B cell (primary cell): ENCODE results near the gene SEZ6L2. TPM values are rescaled to one million over a fixed set of nuclear protein-coding genes. Genes with fewer than 3 reads are reported as not detected.

ENCODE experiments used
- ATAC-seq: fragments of 200-7000 bp; cut with Tn5 transposase; one replicate; pipeline ENCODE4 v1.10.0; 2021; ENCODE audit warnings: low read depth, mild to moderate bottlenecking, moderate number of reproducible peaks, moderate library complexity
- CTCF ChIA-PET: fragments of 350-600 bp; sonication (Branson Sonifier 250); formaldehyde crosslinking; loops from one replicate; lab custom pipeline; 2021; ENCODE audit warnings: antibody characterized with exemption, inconsistent platforms; lab: Charles Lee
- POLR2A ChIA-PET: fragments of 350-600 bp; sonication (Branson Sonifier 250); formaldehyde crosslinking; loops from one replicate; lab custom pipeline; 2021; ENCODE audit warnings: antibody characterized with exemption; lab: Charles Lee
- DNase-seq: peaks from one replicate; pipeline ENCODE4 v3.0.0; 2013
- H2AFZ ChIP-seq: 2 replicates; pipeline ENCODE4 v1.6.1; 2012; ENCODE audit warnings: mild to moderate bottlenecking, low read depth, low read length; ENCODE audit not compliant: insufficient read depth, poor library complexity, severe bottlenecking
- H3K27ac ChIP-seq, 2 donors: 1 replicate in 1 of 2; 2 replicates in 1 of 2; pipeline ENCODE4 v1.5.1; 2012 to 2013; ENCODE audit warnings: low read length in 2 of 2, mild to moderate bottlenecking in 2 of 2, moderate library complexity in 1 of 2
- H3K27me3 ChIP-seq, 4 experiments: fragments of 200-600 bp in 1 of 4; sonication (generic) in 1 of 4; replicated peaks in 1 of 4; 1 replicate in 2 of 4; 2 replicates in 2 of 4; pipeline versions ENCODE4 v1.6.1 to v1.7.0; 2013 to 2016; ENCODE audit warnings: low read length in 3 of 4, mild to moderate bottlenecking in 2 of 4, mixed read lengths in 1 of 4, moderate library complexity in 1 of 4; ENCODE audit not compliant: insufficient read depth in 4 of 4, control insufficient read depth in 3 of 4; ENCODE audit errors: control extremely low read depth in 1 of 4
- H3K36me3 ChIP-seq, 2 experiments: replicated peaks in 1 of 2; 1 replicate in 1 of 2; 2 replicates in 1 of 2; pipeline versions ENCODE4 v1.6.1 to v1.7.1; 2013; ENCODE audit warnings: low read length in 1 of 2; ENCODE audit not compliant: insufficient read depth in 2 of 2, control insufficient read depth in 1 of 2; ENCODE audit errors: control extremely low read depth in 1 of 2, extremely low read depth in 1 of 2
- H3K4me1 ChIP-seq, 2 donors: fragments of 200-600 bp in 1 of 2; sonication (generic) in 1 of 2; 1 replicate in 1 of 2; 2 replicates in 1 of 2; pipeline versions ENCODE4 v1.5.1 to v1.6.1; 2013 to 2017; ENCODE audit warnings: low read length in 2 of 2; ENCODE audit not compliant: control insufficient read depth in 2 of 2, insufficient read depth in 2 of 2
- H3K4me2 ChIP-seq: replicated peaks from 2 replicates; pipeline ENCODE3; 2012; ENCODE audit warnings: mild to moderate bottlenecking, low read depth, low read length; ENCODE audit not compliant: poor library complexity, severe bottlenecking
- H3K4me3 ChIP-seq, 5 experiments: fragments of 200-600 bp in 1 of 5; sonication (generic) in 1 of 5; 1 replicate in 3 of 5; 2 replicates in 2 of 5; pipeline versions ENCODE4 v1.5.1 to v1.7.0; 2011 to 2016; ENCODE audit warnings: low read length in 4 of 5, mild to moderate bottlenecking in 4 of 5, low read depth in 2 of 5, control low read depth in 1 of 5, moderate library complexity in 1 of 5; ENCODE audit not compliant: insufficient read depth in 1 of 5; ENCODE audit errors: control extremely low read depth in 1 of 5, extremely low read depth in 1 of 5
- H3K79me2 ChIP-seq: fragments of 200-600 bp; sonication (generic); one replicate; pipeline ENCODE4 v1.6.0; 2016; ENCODE audit warnings: low read length; ENCODE audit not compliant: control insufficient read depth, insufficient read depth
- H3K9ac ChIP-seq: fragments of 200-600 bp; sonication (generic); 2 replicates; pipeline ENCODE4 v1.6.1; 2017; ENCODE audit warnings: mild to moderate bottlenecking, low read length, moderate library complexity
- H3K9me3 ChIP-seq, 3 donors: one replicate each; pipeline versions ENCODE4 v1.6.1 to v1.7.1; 2013; ENCODE audit warnings: low read length in 2 of 3; ENCODE audit not compliant: control insufficient read depth in 2 of 3, insufficient read depth in 1 of 3; ENCODE audit errors: control extremely low read depth in 1 of 3
- H4K20me1 ChIP-seq: 2 replicates; pipeline ENCODE4 v1.6.0; 2012; ENCODE audit warnings: mild to moderate bottlenecking, low read length; ENCODE audit not compliant: insufficient read depth, control insufficient read depth, poor library complexity, severe bottlenecking
- H3K27ac Mint-ChIP-seq: one replicate; pipeline ENCODE4 v1.8.0; 2021; ENCODE audit warnings: mixed read lengths
- H3K27me3 Mint-ChIP-seq: one replicate; pipeline ENCODE4 v1.8.0; 2021; ENCODE audit warnings: mixed read lengths
- H3K4me1 Mint-ChIP-seq: one replicate; pipeline ENCODE4 v1.8.0; 2021; ENCODE audit warnings: mixed read lengths
- H3K4me3 Mint-ChIP-seq: one replicate; pipeline ENCODE4 v1.8.0; 2021; ENCODE audit warnings: mixed read lengths
- H3K9me3 Mint-ChIP-seq: one replicate; pipeline ENCODE4 v1.8.0; 2022; ENCODE audit warnings: mixed read lengths; ENCODE audit not compliant: insufficient read depth
- EZH2 ChIP-seq: IDR thresholded peaks from 2 replicates; pipeline ENCODE4 v1.6.1; 2012; ENCODE audit warnings: borderline replicate concordance, low read depth, mild to moderate bottlenecking, moderate library complexity, low read length; ENCODE audit not compliant: insufficient read depth, poor library complexity, severe bottlenecking
- WGBS: methylation state at CpG from one replicate; pipeline ENCODE4 v1.1.5; 2013; ENCODE audit warnings: missing lambda C conversion rate; ENCODE audit not compliant: insufficient coverage; 5-methylcytosine and 5-hydroxymethylcytosine counted together
- intact Hi-C: fragments of 100-400 bp; cut with micrococcal nuclease; formaldehyde crosslinking; loops from one replicate; pipeline ENCODE4 v1.10.0; 2022
- polyA plus RNA-seq: library from polyadenylated mRNA; depleted of rRNA; stranded (reverse); fragments of >200 nt; gene quantifications from 2 replicates; pipeline ENCODE4 v1.2.3, GENCODE V29; 2012
- total RNA-seq, 2 donors: library from RNA; stranded (reverse); fragments of 120-200 nt in 1 of 2; gene quantifications; 1 replicate in 1 of 2; 2 replicates in 1 of 2; pipeline versions ENCODE4 v1.2.3 to v1.2.4, GENCODE V29; 2013 to 2022
- TF ChIP-seq, protein P1 (sequence below): fragments of 200-600 bp; IDR thresholded peaks from one replicate; pipeline ENCODE4 v1.8.0; 2022; ENCODE audit warnings: antibody characterized with exemption, mild to moderate bottlenecking

Gene SEZ6L2
- total and polyA plus RNA-seq, 2 donors (not counting 1 experiment from before 2014, with no cell fraction given), result 0.10 TPM; not detected in 1

DNA sequence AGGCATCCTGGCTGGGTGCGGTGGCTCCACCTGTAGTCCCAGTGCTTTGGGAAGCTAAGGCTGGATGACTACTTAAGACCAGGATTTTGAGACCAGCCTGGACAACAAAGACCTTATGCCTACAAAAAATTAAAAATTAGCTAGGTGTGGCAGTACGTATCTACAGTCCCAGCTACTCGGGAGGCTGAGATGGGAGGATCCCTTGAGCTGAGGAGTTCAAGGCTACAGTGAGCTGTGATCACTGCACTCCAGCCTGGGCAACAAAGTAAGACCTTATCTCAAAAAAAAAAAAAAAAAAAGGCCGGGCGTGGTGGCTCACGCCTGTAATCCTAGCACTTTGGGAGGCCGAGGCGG is 73.0 kb downstream of the SEZ6L2 start:
- peaks cover 0 to 15% of the 10 kb centered on the region in 2 experiments for H3K36me3 ChIP-seq
- H2AFZ ChIP-seq, result no peak overlapping the region
- ATAC-seq (no peak), DNase-seq (no peak)
- POLR2A ChIA-PET, result interaction anchor here (0.6 to 0.7 kb wide), 3 partner anchors 8 to 591 kb away, joined by 4 to 10 read pairs (median 10); no protein-coding TSS in a partner anchor
- peaks cover 95% of the 10 kb centered on the region for H3K79me2 ChIP-seq
- no peak overlapping the region for H3K4me3 Mint-ChIP-seq
- H3K9ac ChIP-seq, result no peak overlapping the region
- no peaks in the 10 kb centered on the region for H3K9me3 Mint-ChIP-seq
- no peaks in the 10 kb centered on the region for H3K27me3 ChIP-seq
- intact Hi-C loops, result no loop called here
- H3K27me3 Mint-ChIP-seq, result no peaks in the 10 kb centered on the region
- H3K27ac ChIP-seq, result no peak overlapping the region
- 100% methylated on average over 1 of the region's 8 CpGs for WGBS
- peaks cover 95% of the 10 kb centered on the region for H4K20me1 ChIP-seq
- H3K4me2 ChIP-seq, result no peak overlapping the region
- no peak overlapping the region for H3K27ac Mint-ChIP-seq
- no peaks in the 10 kb centered on the region for H3K9me3 ChIP-seq
- CTCF ChIA-PET, result interaction anchor here (0.6 to 1.1 kb wide), 2 partner anchors 22 to 178 kb away, joined by 3 to 4 read pairs; no protein-coding TSS in a partner anchor
- peaks cover 17% of the 10 kb centered on the region in 2 donors for H3K4me1 ChIP-seq
- no peak overlapping the region for H3K4me3 ChIP-seq
- TF ChIP-seq, protein P1, sequence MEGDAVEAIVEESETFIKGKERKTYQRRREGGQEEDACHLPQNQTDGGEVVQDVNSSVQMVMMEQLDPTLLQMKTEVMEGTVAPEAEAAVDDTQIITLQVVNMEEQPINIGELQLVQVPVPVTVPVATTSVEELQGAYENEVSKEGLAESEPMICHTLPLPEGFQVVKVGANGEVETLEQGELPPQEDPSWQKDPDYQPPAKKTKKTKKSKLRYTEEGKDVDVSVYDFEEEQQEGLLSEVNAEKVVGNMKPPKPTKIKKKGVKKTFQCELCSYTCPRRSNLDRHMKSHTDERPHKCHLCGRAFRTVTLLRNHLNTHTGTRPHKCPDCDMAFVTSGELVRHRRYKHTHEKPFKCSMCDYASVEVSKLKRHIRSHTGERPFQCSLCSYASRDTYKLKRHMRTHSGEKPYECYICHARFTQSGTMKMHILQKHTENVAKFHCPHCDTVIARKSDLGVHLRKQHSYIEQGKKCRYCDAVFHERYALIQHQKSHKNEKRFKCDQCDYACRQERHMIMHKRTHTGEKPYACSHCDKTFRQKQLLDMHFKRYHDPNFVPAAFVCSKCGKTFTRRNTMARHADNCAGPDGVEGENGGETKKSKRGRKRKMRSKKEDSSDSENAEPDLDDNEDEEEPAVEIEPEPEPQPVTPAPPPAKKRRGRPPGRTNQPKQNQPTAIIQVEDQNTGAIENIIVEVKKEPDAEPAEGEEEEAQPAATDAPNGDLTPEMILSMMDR, result no peak
- H3K4me1 Mint-ChIP-seq, result peaks cover 22% of the 10 kb centered on the region

DNA sequence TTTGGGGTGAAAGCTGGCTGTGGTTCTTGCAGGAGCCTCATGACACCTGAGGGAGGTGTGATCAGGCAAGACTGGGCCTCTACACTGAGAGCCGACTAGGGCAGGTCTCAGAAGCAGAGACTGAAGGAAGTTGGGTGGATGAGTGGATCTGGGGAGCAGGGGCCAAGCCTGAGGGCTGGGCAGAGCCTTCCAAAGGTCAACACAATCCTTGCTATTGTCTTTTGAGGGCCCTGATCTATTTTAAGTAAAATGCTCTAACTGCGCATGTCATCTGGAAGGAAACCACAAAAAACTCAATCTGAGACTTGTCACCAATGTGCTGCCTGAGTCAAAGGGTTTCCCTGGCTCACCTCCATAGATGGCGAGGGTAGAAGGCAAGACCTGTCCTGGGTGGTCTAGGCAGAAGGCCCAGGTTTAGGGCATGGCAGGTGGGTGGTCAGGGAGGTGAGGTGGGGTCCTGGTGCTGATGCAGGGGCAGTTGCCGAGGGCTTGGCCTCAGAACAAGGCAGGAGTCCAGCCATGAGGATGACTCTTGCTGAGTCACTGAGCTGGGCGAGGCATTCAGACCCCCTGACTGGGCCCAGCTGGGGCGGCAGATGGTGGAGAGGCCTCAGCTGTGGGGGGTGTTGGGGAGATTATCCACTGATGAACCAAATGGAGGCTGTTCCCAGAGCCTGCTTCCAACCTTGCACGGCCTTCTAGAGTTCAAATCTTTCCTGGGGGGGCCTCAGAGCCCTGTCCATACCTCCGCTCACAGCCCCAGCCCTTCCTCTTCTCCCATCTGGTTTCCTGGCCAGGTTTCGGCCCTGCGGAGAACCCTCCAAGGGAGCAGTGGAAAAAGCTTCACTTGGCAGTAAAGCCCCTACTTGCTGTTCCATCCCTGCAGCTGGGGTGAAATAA is 74.0 kb downstream of the SEZ6L2 start:
- no peak overlapping the region for H3K4me3 ChIP-seq
- peaks cover 23 to 24% of the 10 kb centered on the region in 2 donors for H3K4me1 ChIP-seq
- Mint-ChIP-seq H3K9me3 (no peaks in the 10 kb centered on the region), H3K4me1 (peaks cover 31% of the 10 kb centered on the region), H3K27me3 (no peaks in the 10 kb centered on the region), H3K4me3 (no peak overlapping the region), H3K27ac (peak overlapping the region; percentile 50)
- no peak overlapping the region for H3K9ac ChIP-seq
- H3K27ac ChIP-seq, result no peak overlapping the region
- WGBS, result 71% methylated on average over 9 of the region's 10 CpGs
- no peak for TF ChIP-seq EZH2
- TF ChIP-seq, protein P1, result no peak
- no peaks in the 10 kb centered on the region for H3K27me3 ChIP-seq
- POLR2A ChIA-PET, result interaction anchor here (0.7 kb wide), 1 partner anchor 592 kb away, joined by 10 read pairs; no protein-coding TSS in a partner anchor
- H3K4me2 ChIP-seq, result no peak overlapping the region
- DNase-seq (no peak), ATAC-seq (no peak)
- peaks cover 99% of the 10 kb centered on the region for H3K79me2 ChIP-seq
- peaks cover 89% of the 10 kb centered on the region for H4K20me1 ChIP-seq
- CTCF ChIA-PET, result interaction anchor here (1.1 kb wide), 1 partner anchor 23 kb away, joined by 3 read pairs; no protein-coding TSS in a partner anchor
- intact Hi-C loops, result no loop called here
- no peak overlapping the region for H2AFZ ChIP-seq
- no peaks in the 10 kb centered on the region for H3K9me3 ChIP-seq
- peaks cover 0 to 8% of the 10 kb centered on the region in 2 experiments for H3K36me3 ChIP-seq
